Suppressor macrophage (primary cell): ENCODE data around the gene TMEM53.

Source experiments
- DNase-seq, 4 experiments: peaks; one replicate each; pipeline ENCODE4 v3.0.0-alpha.2; 2020 to 2022

Gene TMEM53

DNA sequence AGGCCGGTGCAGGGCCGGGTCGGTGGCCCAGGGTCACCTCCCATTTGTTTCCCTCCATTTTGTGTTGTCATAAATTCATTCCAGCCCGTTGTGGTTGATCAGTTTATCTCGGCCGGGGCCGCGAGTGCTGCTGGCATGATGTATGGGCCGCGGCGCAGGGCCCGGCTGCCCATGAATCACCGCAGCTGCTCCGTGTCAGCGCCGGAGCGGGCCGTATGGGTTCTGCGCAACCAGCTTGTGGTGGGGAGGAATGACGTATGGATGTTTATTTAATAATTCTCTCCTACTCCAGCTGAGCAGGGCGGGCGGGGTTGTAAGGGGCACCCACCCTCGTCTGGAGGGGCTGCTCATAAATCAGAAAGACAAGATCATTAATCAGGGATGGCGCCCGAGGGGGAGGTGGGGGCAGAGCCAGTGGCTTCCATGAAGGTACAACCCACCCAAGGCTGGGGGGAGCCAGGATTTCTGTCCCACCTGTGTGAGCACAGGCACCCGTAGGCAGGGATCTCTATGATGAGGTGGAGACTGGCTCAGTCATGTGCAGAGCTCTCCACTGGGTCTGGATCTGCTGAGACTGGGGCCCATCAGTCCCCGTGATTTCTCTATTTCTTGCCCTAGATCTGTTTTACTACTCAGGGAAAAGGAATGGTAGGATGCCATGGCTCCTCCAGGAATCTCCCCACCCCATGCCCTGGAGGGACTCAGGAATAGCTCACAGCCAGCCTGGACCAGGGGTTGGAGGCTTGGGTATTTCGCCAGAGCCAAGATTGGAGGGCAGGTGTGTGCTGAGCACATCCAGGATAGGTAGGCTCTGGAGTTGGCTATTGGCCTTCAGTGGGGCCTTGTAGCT is 27.8 kb downstream of the TMEM53 start:
- no peak for DNase-seq

DNA sequence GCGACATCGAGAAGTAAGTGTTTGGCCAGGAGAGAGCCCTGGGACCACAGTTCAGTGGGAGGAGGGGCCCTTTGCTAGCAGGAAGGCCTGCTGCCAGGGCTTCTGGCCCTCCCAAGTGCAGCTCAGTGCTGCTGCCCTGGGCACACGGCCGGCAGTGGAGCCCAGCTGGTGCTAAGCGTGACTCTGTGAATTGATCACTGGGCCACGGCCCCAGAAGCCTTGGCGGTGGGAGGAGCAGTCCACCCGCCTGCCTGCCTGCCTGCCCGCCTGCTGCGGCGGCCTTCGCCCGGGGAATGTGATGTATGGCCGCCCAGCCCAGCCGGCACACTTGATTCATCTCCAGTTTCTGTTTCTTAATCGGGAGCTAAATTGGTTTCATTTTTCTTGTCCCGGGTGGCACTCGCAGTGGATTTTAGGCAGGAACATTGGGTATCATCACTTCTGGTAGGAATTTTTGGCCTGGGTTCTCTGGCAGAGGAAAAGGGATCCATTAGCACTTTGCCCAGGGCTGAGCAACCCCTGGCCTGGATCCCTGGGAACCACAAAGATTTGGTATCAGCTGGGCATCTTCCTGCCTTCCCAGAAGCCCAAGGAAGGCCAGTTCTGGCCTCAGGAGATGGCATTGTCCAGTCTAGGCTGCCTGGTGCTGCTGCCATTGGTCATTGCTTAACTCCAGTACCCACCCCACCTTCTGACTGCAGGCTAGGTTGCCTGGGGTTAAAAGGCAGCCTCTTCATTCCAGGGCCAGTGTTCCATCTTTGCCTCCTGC is 28.6 kb downstream of the TMEM53 start:
- DNase-seq = no peak

DNA sequence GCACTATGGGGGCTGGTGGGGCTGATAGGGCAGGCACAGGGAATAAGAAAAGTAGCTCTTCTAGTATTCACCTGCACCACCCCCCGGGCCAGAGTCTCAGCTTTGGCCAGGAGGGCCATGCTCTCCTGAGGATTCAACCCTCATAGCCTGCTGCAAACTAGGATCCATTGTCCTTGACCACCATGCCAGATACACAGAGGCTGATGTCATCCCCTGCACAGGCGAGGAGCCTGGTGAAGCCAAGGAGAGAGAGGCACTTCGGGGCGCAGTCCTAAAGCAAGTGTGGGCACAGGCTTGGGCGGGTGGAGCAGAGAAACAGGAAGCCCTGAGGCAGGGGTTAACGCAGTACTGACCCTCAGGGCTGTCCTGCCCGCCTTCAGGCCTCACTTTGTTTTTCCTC is 29.5 kb downstream of the TMEM53 start:
- DNase-seq = no peak

DNA sequence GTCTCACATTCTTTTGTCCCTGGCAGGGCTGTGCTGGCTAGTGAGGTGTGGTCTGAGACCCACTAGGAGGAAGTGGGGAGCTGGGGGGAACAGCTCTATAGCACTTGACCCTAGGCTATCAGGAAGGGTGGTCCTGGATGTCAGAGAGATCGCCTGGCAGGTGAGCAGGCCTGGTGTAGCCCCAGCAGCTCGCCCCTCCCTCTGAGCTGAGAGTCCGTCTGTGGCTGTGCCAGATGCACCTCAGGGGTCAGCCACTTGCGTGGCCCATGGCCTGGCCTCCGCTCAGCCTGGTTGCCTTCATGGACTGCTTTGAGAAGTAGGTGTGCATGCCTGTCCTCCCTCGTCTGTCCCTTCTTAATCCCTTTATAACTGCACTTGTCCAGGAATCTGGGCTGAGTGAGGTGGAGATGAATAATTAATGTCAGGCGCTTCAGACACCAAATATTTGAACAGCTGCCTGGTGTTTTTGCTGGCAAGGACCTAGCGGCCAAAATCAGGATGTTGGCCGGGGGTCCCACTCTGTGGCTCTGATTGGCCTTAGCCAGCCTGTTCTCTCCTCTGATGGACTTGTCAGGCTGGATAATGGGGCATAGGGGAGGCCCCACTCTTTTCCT is 30.5 kb downstream of the TMEM53 start:
- no peak for DNase-seq

DNA sequence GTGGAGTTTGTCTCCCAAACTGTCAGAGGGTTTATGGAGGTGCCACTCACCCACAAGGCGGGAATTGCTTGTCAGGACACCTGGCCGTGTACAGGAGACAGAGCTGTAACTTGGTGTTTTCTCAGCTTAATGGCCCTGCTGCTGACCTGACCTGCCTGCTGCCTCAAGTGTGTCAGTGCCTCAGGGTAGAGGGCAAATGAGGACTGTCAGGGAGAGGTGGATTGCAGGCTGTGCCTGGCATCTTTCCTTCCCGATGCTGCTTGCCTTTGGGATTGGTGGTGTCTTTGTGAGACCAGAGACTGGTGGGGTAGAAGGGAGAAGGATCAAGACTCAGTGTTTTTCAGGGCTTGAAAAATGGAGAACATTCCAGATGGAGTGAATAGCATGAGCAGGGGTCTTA is 31.4 kb downstream of the TMEM53 start:
- DNase-seq = no peak

DNA sequence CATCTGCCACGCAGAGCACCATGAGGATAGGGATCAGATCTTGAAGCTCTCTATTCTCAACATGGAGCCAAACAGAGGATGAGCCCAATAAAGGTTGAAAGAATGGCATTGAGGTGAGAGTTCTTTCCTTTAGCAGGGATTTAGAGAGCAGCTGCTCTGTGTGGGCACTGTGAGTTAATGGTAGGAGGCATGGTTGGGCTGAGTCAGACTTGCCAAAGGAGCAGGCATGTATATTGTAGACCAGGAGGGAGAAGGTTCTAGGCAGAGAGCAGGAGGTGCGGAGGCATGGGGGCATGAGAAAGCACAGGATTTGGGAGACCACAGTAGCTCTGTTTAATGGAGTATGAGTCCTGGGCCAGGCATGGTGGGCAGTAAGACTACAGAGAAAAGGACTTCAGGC is 32.0 kb downstream of the TMEM53 start:
- DNase-seq = no peak

DNA sequence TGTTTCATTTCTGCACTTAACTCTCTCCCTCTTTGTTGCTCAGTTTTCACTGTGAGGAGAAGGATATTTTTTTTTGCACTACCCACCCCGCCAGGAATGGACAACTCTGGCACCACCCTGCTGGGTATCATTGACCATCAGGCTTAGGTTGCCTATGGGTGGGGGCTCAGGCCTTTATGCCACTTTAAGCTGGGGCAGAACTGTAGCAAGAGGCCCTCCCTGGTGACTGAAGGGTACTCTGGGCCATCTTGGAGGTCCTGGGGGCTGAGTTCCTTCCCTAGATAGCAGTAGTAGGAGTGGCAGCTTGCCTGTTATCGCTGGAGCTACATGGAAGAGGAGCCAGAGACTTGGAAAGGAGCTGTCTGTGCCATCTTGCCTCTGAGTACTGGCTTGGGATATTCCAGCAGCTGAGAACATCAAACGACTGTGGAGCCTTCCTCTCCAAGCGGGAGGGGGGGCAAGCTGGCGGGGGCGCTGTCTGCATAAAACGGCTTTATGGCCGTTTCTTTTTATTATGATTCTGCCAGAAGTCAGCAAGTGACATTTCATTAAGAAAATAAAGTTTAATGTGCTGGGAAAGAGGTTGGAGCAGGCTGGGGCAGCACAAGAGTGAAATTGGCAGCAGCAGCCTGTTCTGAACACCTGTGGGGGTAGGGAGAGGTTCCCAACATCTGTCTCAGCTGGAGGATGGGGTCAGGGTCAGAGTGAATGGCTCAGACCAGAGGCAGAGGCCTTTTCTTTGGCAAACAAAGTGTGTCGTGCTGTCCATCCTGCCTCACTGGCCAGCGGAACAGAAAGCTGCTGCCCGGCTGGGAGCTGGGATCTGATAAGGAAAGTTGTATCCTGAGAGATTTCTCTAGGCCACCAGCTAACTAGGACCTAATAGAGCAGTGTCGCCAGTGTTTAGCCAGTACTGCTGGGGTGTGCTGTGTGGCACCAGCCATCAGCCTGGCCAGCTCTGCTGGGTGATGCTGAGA is 32.9 kb downstream of the TMEM53 start:
- no peak for DNase-seq

DNA sequence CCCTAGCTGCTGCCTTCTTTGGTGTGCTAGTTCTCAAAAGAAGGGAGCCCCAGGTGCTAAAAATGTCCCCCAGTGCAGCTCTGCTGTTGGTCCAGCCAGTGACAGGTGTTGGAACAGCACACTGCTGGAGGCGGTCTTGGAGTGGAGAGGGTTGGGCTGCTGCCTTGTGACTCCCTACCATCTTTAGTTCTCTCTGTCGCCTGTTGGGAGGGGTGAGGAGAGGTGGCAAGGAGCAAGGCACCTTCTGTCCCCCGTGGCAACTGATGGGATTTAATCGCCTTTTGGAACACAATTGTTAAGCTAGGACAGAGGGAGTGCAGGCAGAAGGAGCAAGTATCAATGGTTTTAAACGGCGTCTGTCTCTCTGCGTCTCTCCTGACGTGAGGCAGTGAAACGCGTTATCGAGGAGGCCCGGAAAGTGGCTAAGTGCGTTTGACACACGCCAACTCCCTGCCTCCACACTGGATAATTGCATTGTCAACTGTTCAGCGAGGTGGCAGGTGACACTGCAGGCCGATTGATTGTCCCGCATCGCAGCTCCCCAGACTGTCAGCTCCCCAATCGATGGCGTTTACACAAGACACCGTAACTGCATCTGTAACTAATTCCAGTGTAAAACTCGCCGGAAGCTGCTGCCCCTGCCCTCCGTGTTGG is 34.0 kb downstream of the TMEM53 start:
- DNase-seq = no peak

DNA sequence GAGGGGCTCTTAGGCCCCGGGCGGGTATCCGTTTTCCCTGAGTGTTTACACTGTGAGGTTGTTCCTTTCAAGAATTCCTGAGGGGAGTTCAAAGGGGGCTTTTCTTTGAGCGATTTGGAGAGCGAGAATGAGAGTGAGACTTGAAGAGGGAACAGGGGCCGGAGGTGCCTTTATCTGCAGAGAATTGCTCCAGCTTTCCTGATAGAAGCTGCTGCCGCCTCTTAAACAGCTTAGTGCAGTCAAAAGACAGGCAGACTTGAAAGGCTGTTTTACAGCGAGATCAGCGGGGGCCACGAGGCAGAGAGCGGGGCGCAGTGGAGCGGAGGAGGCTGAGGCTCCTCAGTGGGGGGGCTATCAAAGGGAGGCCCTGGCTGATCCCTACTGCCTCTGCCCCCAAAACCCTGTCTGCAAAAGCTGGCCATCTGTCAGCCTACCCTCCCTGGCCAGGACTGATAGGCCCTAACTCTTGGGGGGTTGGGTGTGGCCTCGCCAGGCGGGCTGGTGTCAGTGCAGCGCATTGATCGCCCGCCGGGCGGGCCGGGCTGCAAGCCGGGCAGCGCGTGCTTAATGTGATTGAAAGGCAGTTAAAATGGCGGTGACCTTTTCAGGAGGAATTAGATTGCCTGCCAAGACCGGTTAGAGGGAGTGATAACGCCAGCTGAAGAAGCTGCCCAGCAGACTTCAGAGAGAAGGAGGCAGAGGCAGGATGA is 36.4 kb downstream of the TMEM53 start:
- no peak for DNase-seq

DNA sequence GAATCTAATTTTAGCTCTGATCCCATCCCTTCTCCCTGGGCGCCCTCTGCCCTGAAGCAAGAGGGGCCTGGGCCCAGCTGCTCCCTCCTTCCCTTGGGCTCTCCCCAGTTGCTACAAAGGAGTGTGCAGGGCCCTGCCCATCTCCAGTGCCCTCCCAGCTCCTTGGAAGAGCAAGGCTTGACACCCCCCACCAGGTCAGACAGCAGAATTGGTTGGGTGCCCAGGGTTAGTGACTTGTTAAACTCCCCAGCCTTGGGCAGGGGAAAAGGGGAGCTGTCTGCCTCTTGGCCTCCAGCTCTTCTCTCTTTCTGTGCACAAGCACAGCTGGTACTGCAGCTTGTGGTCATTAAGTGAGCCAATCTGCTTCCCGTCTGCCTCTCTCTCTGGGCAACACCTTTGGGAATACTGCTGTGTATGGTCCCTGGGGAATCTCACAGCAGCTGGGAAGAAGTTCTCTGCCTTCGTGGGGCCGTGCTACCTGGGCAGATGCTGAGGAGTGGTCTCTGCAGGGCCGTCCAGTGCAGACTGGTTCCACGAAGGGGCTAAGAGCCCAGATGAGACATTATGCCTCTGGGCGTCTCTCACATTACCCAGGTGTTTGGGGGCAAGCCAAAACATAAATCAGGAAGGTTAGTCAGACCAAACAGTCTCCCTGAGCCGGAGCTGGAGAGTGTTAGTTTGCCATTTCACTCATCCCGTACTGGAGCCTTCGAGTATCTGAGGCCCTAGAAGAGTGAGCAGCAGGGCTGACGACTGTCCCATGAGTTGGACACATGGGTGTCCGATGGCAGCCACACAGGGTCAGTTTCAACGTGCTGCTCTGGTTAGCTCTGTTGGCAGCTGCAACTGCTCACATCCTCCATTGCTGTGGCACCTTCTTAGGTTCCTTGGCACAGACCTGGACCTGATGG is 37.3 kb downstream of the TMEM53 start:
- DNase-seq = no peak

DNA sequence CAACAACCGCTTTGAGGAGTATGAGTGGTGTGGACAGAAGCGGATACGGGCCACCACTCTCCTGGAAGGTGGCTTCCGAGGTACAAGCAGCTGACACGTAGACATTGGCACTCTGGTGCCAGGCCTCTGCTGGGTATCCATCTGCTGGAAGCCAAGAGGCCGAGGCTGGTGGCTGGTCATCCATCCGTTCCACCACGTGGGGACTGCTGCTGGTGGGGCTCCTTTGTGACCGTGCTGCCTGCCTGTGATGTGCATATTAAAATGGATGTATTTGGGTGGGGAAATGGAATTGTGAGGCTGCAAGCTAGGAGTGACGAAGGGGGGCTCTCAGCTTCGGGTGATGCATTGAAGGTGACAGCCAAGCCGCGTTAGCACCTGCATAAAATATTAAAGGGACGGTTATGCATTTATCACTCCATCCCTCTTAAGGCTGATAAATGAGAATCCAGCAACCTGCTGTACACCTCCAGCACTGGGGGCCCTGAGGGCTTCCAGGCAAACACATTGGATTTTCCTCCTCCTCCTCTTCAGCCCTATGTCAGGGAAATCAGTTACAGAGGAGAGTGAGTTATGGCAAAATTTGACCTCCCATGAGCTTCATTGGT is 38.1 kb downstream of the TMEM53 start:
- no peak for DNase-seq

DNA sequence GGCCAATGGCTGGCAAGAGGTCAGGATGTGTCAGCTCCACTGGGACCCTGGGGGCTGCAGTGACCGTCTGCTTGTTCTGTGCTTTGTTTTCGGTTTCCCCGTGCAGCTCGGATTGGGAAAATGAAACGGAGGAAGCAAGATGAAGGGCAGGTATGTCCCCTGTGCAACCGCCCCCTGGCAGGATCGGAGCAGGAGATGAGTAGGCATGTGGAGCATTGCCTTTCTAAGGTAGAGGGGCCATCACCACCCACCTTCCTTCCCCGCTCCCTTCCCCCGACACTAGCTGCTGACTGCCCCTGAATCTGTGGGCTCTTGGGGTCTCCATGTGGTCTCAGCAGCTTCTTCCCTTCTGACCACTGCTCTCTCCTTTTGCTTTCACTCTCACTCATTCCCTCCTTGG is 38.8 kb downstream of the TMEM53 start:
- no peak for DNase-seq

DNA sequence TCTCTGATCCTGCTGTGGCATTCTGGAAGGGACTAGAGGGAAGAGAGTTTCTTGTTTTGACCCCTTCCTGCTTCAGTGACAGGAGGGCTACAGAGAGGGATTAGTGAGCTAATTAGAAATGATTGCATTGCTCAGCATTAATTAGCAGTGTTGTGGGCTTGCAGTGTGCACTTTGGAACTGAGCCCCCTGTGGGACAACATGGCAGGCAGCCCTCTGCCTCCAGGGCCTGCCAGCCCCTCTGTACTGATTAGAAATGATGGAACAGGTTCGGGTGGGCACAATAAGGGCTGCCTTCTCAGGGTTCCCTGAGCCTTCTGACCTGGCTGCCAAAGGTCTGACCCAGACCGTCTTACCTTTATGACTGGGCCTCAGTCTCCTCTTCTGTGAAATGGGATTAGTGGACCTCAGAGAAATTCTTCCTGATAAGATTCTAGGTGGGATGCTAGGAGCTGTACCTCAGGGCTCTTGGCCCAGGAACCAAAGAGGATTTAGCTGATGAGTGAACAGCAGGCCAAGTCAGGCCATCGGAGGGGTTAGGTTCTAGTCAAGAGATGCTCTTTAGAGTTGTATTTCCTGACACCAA is 39.6 kb downstream of the TMEM53 start:
- DNase-seq = no peak

DNA sequence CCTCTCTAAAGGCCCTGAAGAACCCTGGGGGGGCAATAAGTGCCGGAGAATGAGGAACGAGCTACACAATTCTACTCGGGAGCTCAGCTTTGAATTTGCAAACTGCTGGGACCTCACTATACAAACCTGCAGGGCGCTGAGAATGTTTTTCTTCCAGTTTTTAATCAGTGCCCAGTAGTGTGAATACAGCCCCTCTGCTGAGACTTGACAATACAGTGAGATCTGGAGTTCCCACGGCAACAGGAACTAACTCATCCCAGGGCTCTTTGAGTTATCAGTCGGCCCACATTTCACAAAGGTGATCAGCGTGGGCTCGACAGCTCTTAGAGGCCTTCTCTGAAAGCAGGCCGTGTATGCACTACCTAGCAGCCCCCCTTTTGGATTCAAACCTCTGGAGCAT is 41.7 kb downstream of the TMEM53 start:
- DNase-seq = peak in 1 of 4 experiments; percentile 33

DNA sequence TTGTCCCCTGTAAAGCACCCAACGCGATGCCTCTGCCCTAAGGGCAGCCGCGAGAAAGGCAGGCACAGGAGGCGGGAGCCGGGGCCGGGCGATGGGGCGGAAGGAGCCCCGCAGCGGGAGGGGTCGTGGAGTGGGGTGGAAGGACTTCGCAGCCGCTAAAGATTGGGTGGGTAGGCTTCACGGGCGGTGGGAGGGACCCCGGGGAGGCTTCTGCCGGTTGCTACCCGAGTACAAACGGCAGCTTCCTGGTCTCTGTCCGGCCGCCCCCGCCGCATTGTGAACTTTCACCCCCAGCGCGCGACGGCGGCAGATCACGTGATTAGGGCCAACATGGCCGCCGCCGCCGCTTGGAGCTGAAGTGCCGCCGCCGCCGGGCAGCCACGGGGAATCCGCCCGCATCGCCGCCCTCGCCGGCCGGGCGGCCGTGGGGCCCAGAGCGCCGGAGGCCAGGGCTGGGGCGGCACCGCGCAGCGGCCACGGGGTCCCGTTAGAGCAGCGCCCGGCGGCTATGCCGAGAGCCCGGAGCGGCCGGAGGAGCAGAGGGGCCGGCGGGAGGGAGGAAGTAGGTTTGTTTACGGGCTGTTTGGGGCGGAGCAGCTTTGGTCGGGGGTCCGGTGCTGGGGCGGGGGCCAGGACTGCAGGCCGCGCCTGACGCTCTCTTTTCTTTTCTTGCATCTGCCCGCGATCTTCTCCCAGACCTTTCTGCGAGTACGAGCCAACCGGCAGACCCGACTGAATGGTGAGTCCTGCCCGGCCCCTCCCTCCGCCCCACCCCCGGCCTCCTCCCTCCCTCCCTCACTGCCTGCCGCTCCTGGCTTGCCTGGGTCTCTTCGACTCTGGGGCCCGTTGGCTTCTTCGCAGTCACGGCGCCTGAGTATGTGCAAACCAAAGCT is 42.4 kb downstream of the TMEM53 start:
- peak; percentile 94 to 98 (median 95) for DNase-seq

DNA sequence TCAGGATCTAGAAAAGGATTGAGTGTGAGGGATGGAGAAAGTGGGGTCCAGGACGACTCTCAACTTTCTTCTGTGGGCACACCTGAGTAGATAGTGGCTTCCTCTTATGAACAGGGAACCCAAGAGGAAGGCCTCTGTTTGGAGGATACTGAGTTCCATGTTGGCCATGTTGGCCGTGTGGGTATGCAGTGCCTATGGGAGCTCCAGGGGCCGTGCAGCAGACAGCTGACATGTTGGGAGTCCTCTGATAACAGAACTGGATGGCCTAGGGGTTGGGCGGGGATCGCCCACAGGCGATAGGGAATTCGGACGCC is 43.0 kb downstream of the TMEM53 start:
- DNase-seq = no peak

DNA sequence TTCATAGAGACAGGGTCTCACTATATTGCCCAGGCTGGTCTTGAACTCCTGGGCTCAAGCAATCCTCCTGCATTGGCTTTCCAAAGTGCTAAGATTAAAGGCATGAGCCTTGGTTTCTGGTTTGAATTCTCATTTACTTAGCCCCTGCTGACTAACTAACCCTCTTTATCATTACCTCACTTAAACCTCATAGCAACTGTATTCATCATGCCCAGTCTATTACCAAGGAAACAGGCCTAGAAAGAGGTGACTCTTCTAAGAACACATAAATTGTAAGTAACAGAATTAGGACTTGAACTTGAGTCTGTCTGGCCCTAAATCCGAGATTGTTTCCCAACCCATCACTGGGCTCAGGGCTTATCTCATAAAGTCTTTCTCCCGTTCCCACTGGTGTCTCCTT is 44.2 kb downstream of the TMEM53 start:
- no peak for DNase-seq
